ENCODE results near the gene GSAP.

DNA sequence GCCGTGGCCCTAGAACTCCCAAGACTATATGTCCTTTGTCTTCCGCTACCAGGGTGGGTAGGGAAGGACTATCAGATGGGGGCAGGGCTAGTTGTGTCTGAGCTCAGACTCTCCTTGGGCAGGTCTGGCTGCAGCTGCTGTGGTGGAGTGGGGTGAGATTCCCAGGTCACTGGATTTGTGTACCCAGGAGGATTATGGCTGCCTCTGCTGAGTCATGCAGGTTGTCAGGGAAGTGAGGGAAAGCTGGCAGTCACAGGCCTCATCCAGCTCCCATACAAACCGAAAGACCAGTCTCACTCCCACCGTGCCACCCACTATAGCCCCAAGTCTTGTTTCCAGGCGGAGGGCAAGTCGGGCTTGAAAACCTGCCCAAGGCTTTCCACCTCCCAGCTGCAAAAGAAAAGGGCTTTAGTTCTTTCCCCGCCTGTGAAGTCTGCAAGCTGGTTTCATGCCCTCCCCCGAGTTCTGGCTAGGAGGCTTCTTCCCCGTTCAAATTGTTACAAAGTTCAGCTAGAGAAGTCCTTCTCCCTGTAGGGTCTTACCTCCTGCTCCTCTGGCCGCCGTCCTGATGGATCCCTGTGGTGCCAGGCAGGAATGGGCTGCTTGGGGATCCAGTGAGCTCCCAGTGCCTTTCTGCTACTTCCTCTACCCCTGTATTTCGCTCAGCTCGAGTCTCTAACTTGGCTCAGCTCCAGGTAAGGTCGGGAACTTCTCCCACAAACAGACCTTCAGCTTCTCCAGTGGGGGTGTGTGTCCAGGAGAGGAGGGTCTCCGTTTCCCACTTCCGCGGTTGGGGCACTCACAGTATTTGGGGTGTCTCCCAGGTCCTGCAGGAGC, 109.7 kb downstream of the GSAP start:
- TF ChIP-seq POLR2A (IDR thresholded peaks at IDR 0.05; ENCODE audit: low read depth, low read length) (no peak), EZH2 (IDR thresholded peaks at IDR 0.05; ENCODE audit: borderline replicate concordance, low read depth, low read length, severe bottlenecking) (no peak), POLR2AphosphoS5 (IDR thresholded peaks at IDR 0.05; ENCODE audit: insufficient read depth, low read depth, low read length) (no peak), JUN (IDR thresholded peaks at IDR 0.05; ENCODE audit: borderline replicate concordance, insufficient read depth, insufficient read length, low read depth) (no peak)
- TF ChIP-seq, protein P1, sequence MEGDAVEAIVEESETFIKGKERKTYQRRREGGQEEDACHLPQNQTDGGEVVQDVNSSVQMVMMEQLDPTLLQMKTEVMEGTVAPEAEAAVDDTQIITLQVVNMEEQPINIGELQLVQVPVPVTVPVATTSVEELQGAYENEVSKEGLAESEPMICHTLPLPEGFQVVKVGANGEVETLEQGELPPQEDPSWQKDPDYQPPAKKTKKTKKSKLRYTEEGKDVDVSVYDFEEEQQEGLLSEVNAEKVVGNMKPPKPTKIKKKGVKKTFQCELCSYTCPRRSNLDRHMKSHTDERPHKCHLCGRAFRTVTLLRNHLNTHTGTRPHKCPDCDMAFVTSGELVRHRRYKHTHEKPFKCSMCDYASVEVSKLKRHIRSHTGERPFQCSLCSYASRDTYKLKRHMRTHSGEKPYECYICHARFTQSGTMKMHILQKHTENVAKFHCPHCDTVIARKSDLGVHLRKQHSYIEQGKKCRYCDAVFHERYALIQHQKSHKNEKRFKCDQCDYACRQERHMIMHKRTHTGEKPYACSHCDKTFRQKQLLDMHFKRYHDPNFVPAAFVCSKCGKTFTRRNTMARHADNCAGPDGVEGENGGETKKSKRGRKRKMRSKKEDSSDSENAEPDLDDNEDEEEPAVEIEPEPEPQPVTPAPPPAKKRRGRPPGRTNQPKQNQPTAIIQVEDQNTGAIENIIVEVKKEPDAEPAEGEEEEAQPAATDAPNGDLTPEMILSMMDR (IDR thresholded peaks at IDR 0.05; ENCODE audit: extremely low read depth in 1 of 2, insufficient read depth in 1 of 2, low read depth in 1 of 2, low read length in 2 of 2), result no peak

All from endothelial cell of umbilical vein (primary cell).